CD4-positive, alpha-beta T cell (primary cell): ENCODE results near the gene UNC13C. TPM values are rescaled to one million over a fixed set of nuclear protein-coding genes. Genes with fewer than 3 reads are reported as not detected.

Experiments
- ATAC-seq: fragments of 200-7000 bp; cut with Tn5 transposase; one replicate; pipeline ENCODE4 v1.10.0; 2022; ENCODE audit warnings: mild to moderate bottlenecking; ENCODE audit not compliant: poor library complexity
- CTCF ChIA-PET: fragments of 350-600 bp; sonication (Branson Sonifier 250); formaldehyde crosslinking; loops from one replicate; lab custom pipeline; 2021; ENCODE audit warnings: antibody characterized with exemption, inconsistent platforms; lab: Charles Lee
- POLR2A ChIA-PET: fragments of 350-600 bp; sonication (Branson Sonifier 250); formaldehyde crosslinking; loops from one replicate; lab custom pipeline; 2021; ENCODE audit warnings: antibody characterized with exemption, inconsistent platforms; lab: Charles Lee
- DNase-seq, 14 experiments: peaks; one replicate each; pipeline ENCODE4 v3.0.0-alpha.2; 2013 to 2020; ENCODE audit warnings: mixed read lengths in 2 of 14
- H3K27ac ChIP-seq, 2 donors: one replicate each; pipeline versions ENCODE4 v1.5.1 to v1.7.0; 2013; ENCODE audit warnings: low read length in 2 of 2, low read depth in 1 of 2, mild to moderate bottlenecking in 1 of 2
- H3K27me3 ChIP-seq, 2 experiments: 1 replicate in 1 of 2; 2 replicates in 1 of 2; pipeline versions ENCODE4 v1.6.1 to v1.7.0; 2013; ENCODE audit warnings: low read length in 2 of 2, control low read depth in 1 of 2, mild to moderate bottlenecking in 1 of 2, moderate library complexity in 1 of 2; ENCODE audit not compliant: insufficient read depth in 2 of 2, control insufficient read depth in 1 of 2
- H3K36me3 ChIP-seq: one replicate; pipeline ENCODE4 v1.6.1; 2013; ENCODE audit warnings: low read length, control low read depth; ENCODE audit not compliant: insufficient read depth
- H3K4me1 ChIP-seq: one replicate; pipeline ENCODE4 v1.6.1; 2013; ENCODE audit warnings: low read length, control low read depth; ENCODE audit not compliant: insufficient read depth
- H3K4me3 ChIP-seq: one replicate; pipeline ENCODE4 v1.5.1; 2013; ENCODE audit warnings: mild to moderate bottlenecking, low read length, moderate library complexity
- H3K9me3 ChIP-seq, 2 experiments: 1 replicate in 1 of 2; 2 replicates in 1 of 2; pipeline versions ENCODE4 v1.6.1 to v1.7.0; 2013; ENCODE audit warnings: low read length in 2 of 2, mild to moderate bottlenecking in 2 of 2, control low read depth in 1 of 2, moderate library complexity in 1 of 2; ENCODE audit not compliant: control insufficient read depth in 1 of 2, insufficient read depth in 1 of 2
- H3K27ac Mint-ChIP-seq: one replicate; pipeline ENCODE4 v1.8.0; 2020; ENCODE audit warnings: mixed read lengths
- H3K27me3 Mint-ChIP-seq: one replicate; pipeline ENCODE4 v1.8.0; 2021; ENCODE audit warnings: mixed read lengths
- H3K36me3 Mint-ChIP-seq: one replicate; pipeline ENCODE4 v1.8.0; 2021; ENCODE audit warnings: low read depth, mixed read lengths
- H3K4me1 Mint-ChIP-seq: one replicate; pipeline ENCODE4 v1.8.0; 2021; ENCODE audit warnings: low read depth, mixed read lengths
- H3K4me3 Mint-ChIP-seq: one replicate; pipeline ENCODE4 v1.8.0; 2020; ENCODE audit warnings: mild to moderate bottlenecking, mixed read lengths
- H3K9me3 Mint-ChIP-seq: one replicate; pipeline ENCODE4 v1.8.0; 2020; ENCODE audit warnings: mixed read lengths
- CTCF ChIP-seq: fragments of 200-600 bp; IDR thresholded peaks from one replicate; pipeline ENCODE4 v1.8.0; 2022; ENCODE audit warnings: antibody characterized with exemption, mild to moderate bottlenecking
- intact Hi-C, 2 experiments: fragments of 100-400 bp; cut with DNase I in 1 of 2; cut with micrococcal nuclease in 1 of 2; formaldehyde crosslinking; loops; one replicate each; pipeline versions ENCODE4 v1.15.1 to v1.9.0; 2023 to 2025; cut with DNase I, micrococcal nuclease
- total RNA-seq, 174 experiments: library from RNA in 2 of 174; stranded (reverse) in 2 of 174; gene quantifications; one replicate each; pipeline ENCODE4 v1.2.3 and lab custom pipeline; 2021 to 2026

Gene UNC13C
- total RNA-seq, 2 experiments from 2014 or later: not detected

GRCh38 chr15:54131410-54131809 is 153.2 kb downstream of the UNC13C start:
- H3K36me3 ChIP-seq: no peaks in the 10 kb centered on the region
- Mint-ChIP-seq H3K4me3 (no peak overlapping the region), H3K27ac (no peak overlapping the region), H3K9me3 (peaks cover under 1% of the 10 kb centered on the region), H3K27me3 (no peaks in the 10 kb centered on the region), H3K36me3 (no peaks in the 10 kb centered on the region), H3K4me1 (no peaks in the 10 kb centered on the region)
- TF ChIP-seq CTCF: no peak
- no peaks in the 10 kb centered on the region for H3K27me3 ChIP-seq
- ATAC-seq (no peak), DNase-seq (no peak)
- ChIA-PET CTCF (no interaction called here), POLR2A (no interaction called here)
- H3K9me3 ChIP-seq: peaks cover 0 to 3% of the 10 kb centered on the region in 2 experiments
- H3K4me3 ChIP-seq: no peak overlapping the region
- no peak overlapping the region for H3K27ac ChIP-seq
- intact Hi-C loops: no loop called here
- H3K4me1 ChIP-seq: no peaks in the 10 kb centered on the region

- no peaks in the 10 kb centered on the region for H3K36me3 Mint-ChIP-seq
- H3K4me3 Mint-ChIP-seq: no peak overlapping the region
- ChIA-PET POLR2A (no interaction called here), CTCF (no interaction called here)
- H3K9me3 ChIP-seq: no peaks in the 10 kb centered on the region
- no peaks in the 10 kb centered on the region for H3K27me3 ChIP-seq
- no peak overlapping the region for H3K27ac Mint-ChIP-seq
- intact Hi-C loops: no loop called here
- no peak overlapping the region for H3K4me3 ChIP-seq
- no peak for ATAC-seq
- H3K36me3 ChIP-seq: no peaks in the 10 kb centered on the region
- H3K27ac ChIP-seq: no peak overlapping the region
- H3K9me3 Mint-ChIP-seq: no peaks in the 10 kb centered on the region
- no peaks in the 10 kb centered on the region for H3K27me3 Mint-ChIP-seq
- no peak for TF ChIP-seq CTCF
- H3K4me1 ChIP-seq: no peaks in the 10 kb centered on the region
- DNase-seq: no peak
- H3K4me1 Mint-ChIP-seq: no peaks in the 10 kb centered on the region
These were observed 170.9 kb downstream of the UNC13C start for GRCh38 chr15:54149115-54149531.

- H3K4me1 Mint-ChIP-seq: no peaks in the 10 kb centered on the region
- DNase-seq: no peak
- Histone ChIP-seq H3K4me3 (no peak overlapping the region), H3K27me3 (no peaks in the 10 kb centered on the region), H3K36me3 (no peaks in the 10 kb centered on the region), H3K9me3 (no peaks in the 10 kb centered on the region), H3K4me1 (no peaks in the 10 kb centered on the region), H3K27ac (no peak overlapping the region)
- H3K36me3 Mint-ChIP-seq: no peaks in the 10 kb centered on the region
- intact Hi-C loops: no loop called here
- TF ChIP-seq CTCF: no peak
- H3K4me3 Mint-ChIP-seq: no peak overlapping the region
- ChIA-PET POLR2A (no interaction called here), CTCF (no interaction called here)
- no peak for ATAC-seq
- H3K9me3 Mint-ChIP-seq: no peaks in the 10 kb centered on the region
- no peaks in the 10 kb centered on the region for H3K27me3 Mint-ChIP-seq
- H3K27ac Mint-ChIP-seq: no peak overlapping the region
These were observed 172.0 kb downstream of the UNC13C start for GRCh38 chr15:54150255-54150654.
